Measurements from ENCODE around the gene CTXN2.

Gene CTXN2

DNA sequence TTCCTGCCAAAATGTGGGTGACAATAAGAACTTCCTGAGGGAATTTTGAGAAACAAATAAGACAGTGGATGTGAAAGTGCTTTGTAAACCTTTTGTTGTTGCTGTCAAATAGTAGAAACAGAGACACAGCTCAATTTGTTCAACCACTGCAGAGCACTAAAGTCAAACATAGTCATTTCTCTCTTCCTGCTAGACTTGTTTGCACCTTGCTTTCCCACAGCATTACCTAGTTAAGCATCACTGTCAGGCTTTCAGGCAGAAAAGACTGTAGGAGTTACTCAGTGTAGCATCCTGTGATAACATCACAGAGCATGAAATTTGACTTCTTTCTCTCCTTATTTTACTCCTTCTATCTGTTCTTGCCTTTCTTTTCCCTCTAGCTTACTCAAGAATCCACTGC is 41.8 kb downstream of the CTXN2 start:
- Histone ChIP-seq H3K36me3 (ENCODE audit: insufficient read depth, low read length) (no peaks in the 10 kb centered on the region), H3K4me3 (no peak overlapping the region), H3K27ac (no peak overlapping the region), H3K9me3 (ENCODE audit: low read depth, low read length) (no peaks in the 10 kb centered on the region), H3K9ac (ENCODE audit: insufficient read length) (no peak overlapping the region)
- no peak for TF ChIP-seq EZH2 (IDR thresholded peaks at IDR 0.05)
- no peak for TF ChIP-seq POLR2AphosphoS5 (IDR thresholded peaks at IDR 0.05; ENCODE audit: borderline replicate concordance, low read depth, low read length)
- TF ChIP-seq FOXP2 (optimal IDR thresholded peaks at IDR 0.05; ENCODE audit: control extremely low read depth, extremely low read length, insufficient read depth): no peak
- no peak for DNase-seq (ENCODE audit: low read depth, low spot score)

DNA sequence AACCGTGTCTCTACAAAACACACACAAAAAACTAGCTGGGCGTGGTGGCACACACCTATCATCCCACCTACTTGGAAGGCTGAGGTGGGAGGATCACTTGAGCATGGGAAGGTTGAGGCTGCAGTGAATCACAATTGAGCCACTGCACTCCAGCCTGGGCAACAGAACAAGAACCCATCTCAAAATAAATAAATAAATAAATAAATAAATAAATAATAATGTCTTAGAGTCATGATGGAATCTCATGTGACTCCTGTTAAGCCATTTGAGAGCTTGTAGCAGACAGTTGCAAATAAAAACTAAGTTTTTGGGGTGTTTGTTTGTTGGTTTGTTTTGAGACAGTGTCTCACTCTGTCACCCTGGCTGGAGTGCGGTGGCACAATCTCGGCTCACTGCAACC is 47.9 kb downstream of the CTXN2 start:
- H3K36me3 ChIP-seq (ENCODE audit: insufficient read depth, low read length): no peaks in the 10 kb centered on the region
- no peaks in the 10 kb centered on the region for H3K9me3 ChIP-seq (ENCODE audit: low read depth, low read length)
- no peak overlapping the region for H3K27ac ChIP-seq
- no peak for TF ChIP-seq EZH2 (IDR thresholded peaks at IDR 0.05)
- TF ChIP-seq FOXP2 (optimal IDR thresholded peaks at IDR 0.05; ENCODE audit: control extremely low read depth, extremely low read length, insufficient read depth): no peak
- no peak for TF ChIP-seq POLR2AphosphoS5 (IDR thresholded peaks at IDR 0.05; ENCODE audit: borderline replicate concordance, low read depth, low read length)
- H3K4me3 ChIP-seq: no peak overlapping the region
- H3K9ac ChIP-seq (ENCODE audit: insufficient read length): no peak overlapping the region
- DNase-seq (ENCODE audit: low read depth, low spot score): no peak

DNA sequence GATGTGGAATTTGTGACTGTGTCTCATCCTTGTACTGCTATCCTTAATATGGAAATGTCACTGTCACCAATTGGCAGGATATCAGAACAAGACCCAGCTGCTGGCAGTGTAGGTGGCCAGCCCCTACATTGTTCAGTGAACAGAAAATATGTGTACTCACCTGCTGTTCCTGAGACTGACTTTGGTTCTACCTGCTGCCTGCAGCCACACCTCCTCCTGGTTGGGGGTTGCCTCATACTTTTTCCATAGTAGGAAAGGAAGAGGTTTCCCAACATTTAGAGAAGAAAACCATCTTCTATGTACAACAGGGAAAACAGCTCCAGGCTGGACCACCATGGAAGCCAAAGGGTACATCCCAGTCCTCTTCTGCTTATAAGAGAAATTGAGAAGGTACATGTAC is 50.5 kb downstream of the CTXN2 start:
- H3K9me3 ChIP-seq (ENCODE audit: low read depth, low read length): no peaks in the 10 kb centered on the region
- no peak for DNase-seq (ENCODE audit: low read depth, low spot score)
- no peak overlapping the region for H3K9ac ChIP-seq (ENCODE audit: insufficient read length)
- H3K27ac ChIP-seq: no peak overlapping the region
- H3K36me3 ChIP-seq (ENCODE audit: insufficient read depth, low read length): no peaks in the 10 kb centered on the region
- no peak overlapping the region for H3K4me3 ChIP-seq
- TF ChIP-seq EZH2 (IDR thresholded peaks at IDR 0.05) (no peak), POLR2AphosphoS5 (IDR thresholded peaks at IDR 0.05; ENCODE audit: borderline replicate concordance, low read depth, low read length) (no peak), FOXP2 (optimal IDR thresholded peaks at IDR 0.05; ENCODE audit: control extremely low read depth, extremely low read length, insufficient read depth) (no peak)

DNA sequence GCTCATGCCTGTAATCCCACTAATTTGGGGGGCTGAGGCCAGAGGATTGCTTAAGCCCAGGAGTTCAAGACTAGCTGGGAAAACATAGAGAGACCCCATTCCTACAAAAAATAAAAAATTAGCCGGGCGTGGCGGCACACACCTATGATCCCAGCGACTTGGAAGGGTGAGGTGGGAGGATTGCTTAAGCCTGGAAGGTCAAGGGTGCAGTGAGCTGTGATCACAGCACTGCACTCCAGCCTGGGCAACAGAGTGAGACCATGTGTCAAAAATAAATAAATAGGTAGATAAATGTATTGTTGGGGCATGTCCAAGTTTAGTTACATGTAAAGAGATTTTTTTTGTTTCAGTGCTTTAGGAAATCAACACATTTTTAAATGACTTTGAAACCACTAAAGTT is 51.1 kb downstream of the CTXN2 start:
- no peak overlapping the region for H3K4me3 ChIP-seq
- TF ChIP-seq FOXP2 (optimal IDR thresholded peaks at IDR 0.05; ENCODE audit: control extremely low read depth, extremely low read length, insufficient read depth): no peak
- TF ChIP-seq POLR2AphosphoS5 (IDR thresholded peaks at IDR 0.05; ENCODE audit: borderline replicate concordance, low read depth, low read length): no peak
- TF ChIP-seq EZH2 (IDR thresholded peaks at IDR 0.05): no peak

DNA sequence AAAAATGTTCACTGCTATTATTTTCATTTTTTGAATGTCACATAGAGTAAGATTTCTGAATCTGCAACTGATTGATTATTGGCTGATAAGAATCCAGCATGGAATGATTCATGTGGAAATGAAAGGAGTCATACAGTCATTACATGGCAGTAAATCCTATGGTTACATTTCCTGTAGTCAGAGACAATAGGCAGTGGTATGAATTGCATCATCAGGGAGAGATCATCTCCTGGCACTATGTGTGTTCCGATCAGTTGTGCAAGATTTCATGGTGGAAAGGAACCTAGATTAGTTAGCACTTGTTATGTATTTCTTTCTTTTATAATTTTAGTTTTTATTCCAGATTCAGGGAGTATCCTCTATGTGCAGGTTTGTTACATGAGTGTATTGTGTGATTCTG is 53.5 kb downstream of the CTXN2 start:
- no peak for DNase-seq (ENCODE audit: low read depth, low spot score)
- no peaks in the 10 kb centered on the region for H3K36me3 ChIP-seq (ENCODE audit: insufficient read depth, low read length)
- H3K4me3 ChIP-seq: no peak overlapping the region; the same call in 1 of the 2 replicates
- H3K27ac ChIP-seq: no peak overlapping the region
- no peaks in the 10 kb centered on the region for H3K9me3 ChIP-seq (ENCODE audit: low read depth, low read length)
- TF ChIP-seq POLR2AphosphoS5 (IDR thresholded peaks at IDR 0.05; ENCODE audit: borderline replicate concordance, low read depth, low read length): no peak
- no peak for TF ChIP-seq FOXP2 (optimal IDR thresholded peaks at IDR 0.05; ENCODE audit: control extremely low read depth, extremely low read length, insufficient read depth)
- no peak for TF ChIP-seq EZH2 (IDR thresholded peaks at IDR 0.05)
- H3K9ac ChIP-seq (ENCODE audit: insufficient read length): no peak overlapping the region

More for the DNA sequence above, 51.1 kb downstream of the CTXN2 start:
- Histone ChIP-seq H3K9me3 (ENCODE audit: low read depth, low read length) (no peaks in the 10 kb centered on the region), H3K9ac (ENCODE audit: insufficient read length) (no peak overlapping the region), H3K36me3 (ENCODE audit: insufficient read depth, low read length) (no peaks in the 10 kb centered on the region), H3K27ac (no peak overlapping the region)
- DNase-seq (ENCODE audit: low read depth, low spot score): no peak

DNA sequence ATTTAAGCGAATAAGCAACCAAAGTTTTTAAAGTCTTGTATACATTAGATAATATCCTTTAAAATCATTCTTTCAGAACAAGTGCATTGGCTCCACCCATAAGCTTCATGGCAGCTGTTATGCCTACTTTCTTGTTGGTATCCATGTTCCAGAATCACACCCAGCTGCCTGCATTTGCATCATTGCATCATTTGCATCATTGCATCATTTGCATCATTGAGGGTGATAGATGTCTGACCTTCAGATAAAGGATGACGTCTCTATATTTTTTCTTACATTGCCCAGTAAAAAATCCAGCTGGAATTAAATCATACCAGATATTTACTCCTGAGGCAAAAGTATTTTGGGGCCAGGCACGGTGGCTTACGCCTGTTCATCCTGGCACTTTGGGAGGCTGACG is 56.9 kb downstream of the CTXN2 start:
- DNase-seq (ENCODE audit: low read depth, low spot score): no peak
- TF ChIP-seq FOXP2 (optimal IDR thresholded peaks at IDR 0.05; ENCODE audit: control extremely low read depth, extremely low read length, insufficient read depth) (no peak), POLR2AphosphoS5 (IDR thresholded peaks at IDR 0.05; ENCODE audit: borderline replicate concordance, low read depth, low read length) (no peak), EZH2 (IDR thresholded peaks at IDR 0.05) (no peak)
- H3K27ac ChIP-seq: no peak overlapping the region
- no peak overlapping the region for H3K9ac ChIP-seq (ENCODE audit: insufficient read length)
- H3K36me3 ChIP-seq (ENCODE audit: insufficient read depth, low read length): no peaks in the 10 kb centered on the region
- no peak overlapping the region for H3K4me3 ChIP-seq
- no peaks in the 10 kb centered on the region for H3K9me3 ChIP-seq (ENCODE audit: low read depth, low read length)

DNA sequence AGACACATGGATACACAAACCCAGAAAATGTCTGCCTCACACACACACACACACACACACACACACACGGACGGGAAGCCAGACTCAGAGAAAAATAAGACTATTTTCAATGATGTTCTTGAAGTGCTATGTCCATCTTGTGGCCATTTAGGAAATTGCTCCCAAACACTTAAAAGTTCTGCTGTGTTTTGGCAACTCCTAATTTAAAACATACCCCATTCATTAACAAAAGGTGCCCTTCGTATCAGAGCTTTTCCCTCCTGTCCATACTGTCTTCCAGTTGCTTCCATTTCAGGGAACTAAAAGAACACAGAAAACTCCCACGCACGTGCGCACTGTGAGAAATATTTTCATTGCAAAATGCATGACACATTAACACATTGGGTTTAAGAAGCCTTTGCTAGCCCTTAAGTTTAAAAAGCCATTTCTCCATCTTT is 59.2 kb downstream of the CTXN2 start:
- no peak overlapping the region for H3K9ac ChIP-seq (ENCODE audit: insufficient read length)
- no peak for TF ChIP-seq POLR2AphosphoS5 (IDR thresholded peaks at IDR 0.05; ENCODE audit: borderline replicate concordance, low read depth, low read length)
- no peak for TF ChIP-seq EZH2 (IDR thresholded peaks at IDR 0.05)
- no peak for TF ChIP-seq FOXP2 (optimal IDR thresholded peaks at IDR 0.05; ENCODE audit: control extremely low read depth, extremely low read length, insufficient read depth)
- H3K9me3 ChIP-seq (ENCODE audit: low read depth, low read length): no peaks in the 10 kb centered on the region
- no peak overlapping the region for H3K4me3 ChIP-seq
- no peak overlapping the region for H3K27ac ChIP-seq
- no peaks in the 10 kb centered on the region for H3K36me3 ChIP-seq (ENCODE audit: insufficient read depth, low read length)
- DNase-seq (ENCODE audit: low read depth, low spot score): peak; percentile 62

DNA sequence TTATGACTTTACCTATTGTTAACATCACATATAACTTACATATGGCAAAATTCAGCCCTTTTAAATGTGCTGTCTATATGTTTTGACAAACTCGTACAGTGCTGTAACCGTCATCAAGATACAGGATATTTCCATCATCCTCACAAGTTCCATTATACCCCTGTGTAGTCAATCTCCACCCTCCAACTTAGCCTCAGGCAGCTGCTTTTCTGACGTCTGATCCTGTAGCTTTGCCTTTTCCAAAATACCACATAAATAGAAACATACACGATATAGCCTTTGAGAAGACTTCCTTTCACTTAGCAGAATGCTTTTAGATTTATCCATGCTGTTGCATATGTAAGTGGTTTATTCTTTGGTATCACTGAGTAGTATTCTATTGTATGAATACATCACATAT is 61.7 kb downstream of the CTXN2 start:
- TF ChIP-seq EZH2 (IDR thresholded peaks at IDR 0.05) (no peak), POLR2AphosphoS5 (IDR thresholded peaks at IDR 0.05; ENCODE audit: borderline replicate concordance, low read depth, low read length) (no peak), FOXP2 (optimal IDR thresholded peaks at IDR 0.05; ENCODE audit: control extremely low read depth, extremely low read length, insufficient read depth) (no peak)
- H3K36me3 ChIP-seq (ENCODE audit: insufficient read depth, low read length): no peaks in the 10 kb centered on the region
- H3K4me3 ChIP-seq: peak overlapping the region; percentile 2; the same call in 1 of the 2 replicates
- no peak overlapping the region for H3K27ac ChIP-seq
- no peak for DNase-seq (ENCODE audit: low read depth, low spot score)
- no peak overlapping the region for H3K9ac ChIP-seq (ENCODE audit: insufficient read length)
- no peaks in the 10 kb centered on the region for H3K9me3 ChIP-seq (ENCODE audit: low read depth, low read length)

All from SK-N-MC (cell line).